ENCODE measurements around the gene SLCO6A1. TPM values are rescaled to one million over a fixed set of nuclear protein-coding genes. Genes with fewer than 3 reads are reported as not detected.

SLCO6A1 gene, protein sequence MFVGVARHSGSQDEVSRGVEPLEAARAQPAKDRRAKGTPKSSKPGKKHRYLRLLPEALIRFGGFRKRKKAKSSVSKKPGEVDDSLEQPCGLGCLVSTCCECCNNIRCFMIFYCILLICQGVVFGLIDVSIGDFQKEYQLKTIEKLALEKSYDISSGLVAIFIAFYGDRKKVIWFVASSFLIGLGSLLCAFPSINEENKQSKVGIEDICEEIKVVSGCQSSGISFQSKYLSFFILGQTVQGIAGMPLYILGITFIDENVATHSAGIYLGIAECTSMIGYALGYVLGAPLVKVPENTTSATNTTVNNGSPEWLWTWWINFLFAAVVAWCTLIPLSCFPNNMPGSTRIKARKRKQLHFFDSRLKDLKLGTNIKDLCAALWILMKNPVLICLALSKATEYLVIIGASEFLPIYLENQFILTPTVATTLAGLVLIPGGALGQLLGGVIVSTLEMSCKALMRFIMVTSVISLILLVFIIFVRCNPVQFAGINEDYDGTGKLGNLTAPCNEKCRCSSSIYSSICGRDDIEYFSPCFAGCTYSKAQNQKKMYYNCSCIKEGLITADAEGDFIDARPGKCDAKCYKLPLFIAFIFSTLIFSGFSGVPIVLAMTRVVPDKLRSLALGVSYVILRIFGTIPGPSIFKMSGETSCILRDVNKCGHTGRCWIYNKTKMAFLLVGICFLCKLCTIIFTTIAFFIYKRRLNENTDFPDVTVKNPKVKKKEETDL
- not detected in 2 replicates for total RNA-seq

DNA sequence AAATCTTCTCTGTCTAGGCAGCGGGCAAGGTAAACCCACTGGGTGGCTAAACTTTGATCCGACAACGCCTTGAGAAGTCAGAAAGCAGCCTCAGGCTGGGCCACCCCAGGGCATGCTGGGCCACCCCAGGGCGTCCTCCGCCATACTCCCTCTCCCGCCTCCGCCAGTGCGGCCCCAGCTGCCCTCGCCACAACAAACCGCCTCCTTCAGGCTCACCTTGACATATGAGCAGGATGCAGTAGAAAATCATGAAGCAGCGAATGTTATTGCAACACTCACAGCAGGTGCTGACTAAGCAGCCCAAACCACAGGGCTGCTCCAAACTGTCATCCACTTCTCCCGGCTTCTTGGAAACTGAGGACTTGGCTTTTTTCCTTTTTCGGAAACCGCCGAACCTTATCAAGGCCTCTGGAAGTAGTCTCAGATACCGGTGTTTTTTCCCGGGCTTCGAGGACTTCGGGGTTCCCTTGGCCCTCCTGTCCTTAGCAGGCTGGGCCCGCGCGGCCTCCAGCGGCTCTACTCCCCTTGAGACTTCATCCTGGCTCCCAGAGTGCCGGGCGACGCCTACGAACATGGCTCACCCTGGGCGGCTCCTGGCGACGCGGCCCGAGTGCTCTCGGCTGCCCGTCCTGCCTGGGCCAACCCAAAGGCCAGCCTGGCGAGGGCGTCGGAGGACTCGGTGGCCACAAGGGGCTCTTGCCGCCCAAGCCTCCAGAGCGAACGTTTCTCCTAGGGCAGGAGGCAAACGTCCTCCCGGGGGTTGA, at the start of gene SLCO6A1:
TSS of gene SLCO6A1 (minus strand) at position 731 of the 764 bp plus-strand sequence. CDS start at position 574, 157 bp downstream.

Other genes starting within 250 kb of the SLCO6A1 start
- 0.16 and 0.19 TPM in 2 replicates for gene SLCO4C1, start 202.7 kb downstream of the SLCO6A1 start, total RNA-seq

Data from hair follicular keratinocyte (primary cell).